Vagina (tissue), 2 donors: ENCODE data around the gene RNASE4. TPM values are rescaled to one million over a fixed set of nuclear protein-coding genes. Genes with fewer than 3 reads are reported as not detected.
A peak's percentile ranks its signal among the peaks of the same experiment; 100 is the strongest.

Experiments
- DNase-seq, 2 donors: peaks; one replicate each; pipeline ENCODE4 v3.0.0-alpha.2; 2017; ENCODE audit errors: extremely low spot score in 2 of 2
- H3K27ac ChIP-seq: fragments of 200-600 bp; sonication (generic); one replicate; pipeline ENCODE4 v1.5.1; 2019
- H3K27me3 ChIP-seq: fragments of 200-600 bp; sonication (generic); one replicate; pipeline ENCODE4 v1.5.1; 2019
- H3K36me3 ChIP-seq, 2 donors: fragments of 200-600 bp; sonication (generic); one replicate each; pipeline ENCODE4 v1.5.1; 2017 to 2019
- H3K4me1 ChIP-seq: fragments of 200-600 bp; sonication (generic); one replicate; pipeline ENCODE4 v1.5.1; 2019
- H3K4me3 ChIP-seq, 2 donors: fragments of 200-600 bp; sonication (generic); 1 replicate in 1 of 2; 2 replicates in 1 of 2; pipeline ENCODE4 v1.5.1; 2016 to 2019
- H3K9me3 ChIP-seq: fragments of 200-600 bp; sonication (generic); one replicate; pipeline ENCODE4 v1.5.1; 2019
- CTCF ChIP-seq, 3 experiments: fragments of 450-650 bp in 2 of 3; fragments of 200-600 bp in 1 of 3; sonication (generic) in 1 of 3; IDR thresholded peaks; one replicate each; pipeline ENCODE4 v1.5.1; 2017 to 2019; ENCODE audit warnings: antibody characterized with exemption in 3 of 3, mild to moderate bottlenecking in 2 of 3, moderate library complexity in 2 of 3
- POLR2A ChIP-seq, 2 donors: fragments of 450-650 bp; IDR thresholded peaks; one replicate each; pipeline ENCODE4 v1.6.1; 2017; ENCODE audit warnings: antibody characterized with exemption in 2 of 2, mild to moderate bottlenecking in 2 of 2, moderate library complexity in 2 of 2
- POLR2AphosphoS5 ChIP-seq, 2 donors: sonication (generic); formaldehyde crosslinking; IDR thresholded peaks; one replicate each; pipeline ENCODE4 v1.9.0; 2017; ENCODE audit warnings: antibody characterized with exemption in 2 of 2, mild to moderate bottlenecking in 2 of 2, low read depth in 1 of 2; ENCODE audit not compliant: insufficient read depth in 1 of 2
- intact Hi-C: fragments of 100-400 bp; cut with DNase I; formaldehyde crosslinking; loops from one replicate; pipeline ENCODE4 v1.15.1; 2023
- total RNA-seq: library from RNA; depleted of rRNA; stranded (reverse); fragments of >200 nt; gene quantifications from one replicate; pipeline ENCODE4 v1.2.3, GENCODE V29; 2016

RNASE4 gene
- total RNA-seq, 1 donor from 2014 or later: 132 TPM

DNA sequence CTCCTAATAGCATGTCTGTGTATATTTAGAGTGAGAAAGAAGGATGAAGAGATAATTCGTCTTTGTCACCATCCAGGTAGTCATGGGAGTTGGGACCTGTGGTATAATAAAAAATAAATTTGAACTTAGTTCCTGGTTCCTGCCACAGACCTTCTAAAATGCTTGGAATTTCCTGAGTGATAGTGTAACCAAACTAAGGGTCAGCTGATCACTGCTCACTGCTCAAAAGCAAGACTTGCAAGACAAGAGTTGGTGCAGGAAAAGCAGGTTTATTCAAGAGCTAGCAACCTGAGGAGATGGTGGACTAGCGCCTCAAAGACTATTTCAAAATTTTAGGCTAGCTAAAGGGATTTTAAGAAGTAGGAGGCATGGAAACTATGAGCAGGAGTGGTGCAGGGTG lies 23.3 kb downstream of the RNASE4 start:
- intact Hi-C loops: no loop called here
- Histone ChIP-seq H3K27me3 (no peaks in the 10 kb centered on the region), H3K4me3 (no peak overlapping the region), H3K4me1 (no peaks in the 10 kb centered on the region), H3K9me3 (no peaks in the 10 kb centered on the region), H3K36me3 (no peaks in the 10 kb centered on the region), H3K27ac (no peak overlapping the region)
- DNase-seq: no peak
- TF ChIP-seq POLR2A (IDR thresholded peaks at IDR 0.05) (no peak), POLR2AphosphoS5 (IDR thresholded peaks at IDR 0.05; ENCODE audit: insufficient read depth in 1 of 2, low read depth in 1 of 2) (peak in 1 of 2 donors; percentile 22)

GRCh38 chr14:20711261-20711660 lies 26.9 kb downstream of the RNASE4 start:
- H3K36me3 ChIP-seq: no peaks in the 10 kb centered on the region
- no peaks in the 10 kb centered on the region for H3K4me1 ChIP-seq
- H3K9me3 ChIP-seq: no peaks in the 10 kb centered on the region
- H3K4me3 ChIP-seq: no peak overlapping the region
- DNase-seq: no peak
- H3K27me3 ChIP-seq: no peaks in the 10 kb centered on the region
- H3K27ac ChIP-seq: no peak overlapping the region
- TF ChIP-seq POLR2AphosphoS5 (IDR thresholded peaks at IDR 0.05; ENCODE audit: insufficient read depth in 1 of 2, low read depth in 1 of 2) (no peak), POLR2A (IDR thresholded peaks at IDR 0.05) (no peak), CTCF (IDR thresholded peaks at IDR 0.05) (no peak)
- intact Hi-C loops: no loop called here

DNA sequence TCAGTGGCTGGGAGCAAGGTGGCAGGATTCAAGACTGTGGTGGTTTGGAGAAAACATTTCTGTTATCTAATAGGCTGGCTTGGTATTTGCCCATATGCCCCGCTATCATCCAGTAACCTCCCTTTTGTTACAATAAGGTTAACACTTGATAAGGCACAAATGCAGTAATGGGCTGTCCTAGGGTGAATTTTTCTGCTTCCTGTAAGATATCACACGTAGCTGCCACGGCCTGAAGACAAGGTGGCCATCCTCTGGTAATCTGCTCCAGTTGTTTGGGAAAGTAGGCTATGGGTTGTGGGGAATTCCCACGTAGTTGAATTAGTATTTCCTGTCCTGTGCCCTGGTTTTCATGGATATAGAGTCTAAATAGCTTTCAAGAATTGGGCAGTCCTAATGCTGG lies 27.3 kb downstream of the RNASE4 start:
- H3K9me3 ChIP-seq: no peaks in the 10 kb centered on the region
- no peaks in the 10 kb centered on the region for H3K4me1 ChIP-seq
- intact Hi-C loops: no loop called here
- H3K4me3 ChIP-seq: no peak overlapping the region
- no peaks in the 10 kb centered on the region for H3K36me3 ChIP-seq
- no peak for TF ChIP-seq POLR2AphosphoS5 (IDR thresholded peaks at IDR 0.05; ENCODE audit: insufficient read depth in 1 of 2, low read depth in 1 of 2)
- no peak for TF ChIP-seq CTCF (IDR thresholded peaks at IDR 0.05)
- TF ChIP-seq POLR2A (IDR thresholded peaks at IDR 0.05): no peak
- no peak overlapping the region for H3K27ac ChIP-seq
- H3K27me3 ChIP-seq: no peaks in the 10 kb centered on the region
- no peak for DNase-seq

GRCh38 chr14:20712904-20713303 lies 28.5 kb downstream of the RNASE4 start:
- Histone ChIP-seq H3K27me3 (no peaks in the 10 kb centered on the region), H3K4me1 (no peaks in the 10 kb centered on the region), H3K4me3 (no peak overlapping the region), H3K27ac (no peak overlapping the region), H3K36me3 (no peaks in the 10 kb centered on the region), H3K9me3 (no peaks in the 10 kb centered on the region)
- DNase-seq: no peak
- TF ChIP-seq POLR2AphosphoS5 (IDR thresholded peaks at IDR 0.05; ENCODE audit: insufficient read depth in 1 of 2, low read depth in 1 of 2) (no peak), CTCF (IDR thresholded peaks at IDR 0.05) (no peak), POLR2A (IDR thresholded peaks at IDR 0.05) (no peak)
- intact Hi-C loops: no loop called here

DNA sequence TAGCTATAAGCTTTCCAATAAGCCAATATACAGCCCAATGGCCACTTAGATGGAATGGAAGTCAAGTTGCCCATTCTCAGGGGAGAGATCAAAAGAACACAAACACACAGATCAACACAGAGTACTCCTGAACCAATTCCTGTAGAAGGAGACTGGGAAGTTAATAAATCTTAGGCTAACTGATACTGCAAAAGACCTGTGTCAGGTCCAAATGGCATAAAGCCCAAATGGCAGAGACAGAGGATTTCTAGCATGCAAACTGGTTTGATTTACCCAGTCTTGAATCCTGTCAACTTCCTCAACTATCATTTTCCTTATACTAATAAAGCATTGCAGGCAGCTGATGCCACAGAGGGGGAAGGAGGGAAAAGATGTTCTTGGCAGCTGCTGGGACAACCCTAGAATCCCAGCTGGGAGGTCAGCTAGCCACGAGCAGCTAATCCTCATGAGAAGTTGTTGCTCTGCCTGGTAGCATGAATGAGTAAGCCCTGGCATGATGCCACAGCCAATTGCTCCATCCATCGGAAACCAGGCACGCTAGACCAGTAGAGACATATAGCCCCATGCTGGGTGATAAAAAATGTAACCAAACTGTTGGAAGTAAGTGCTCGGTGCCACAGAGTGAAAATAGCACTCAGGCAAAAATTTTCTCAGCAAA lies 30.4 kb downstream of the RNASE4 start:
- no peaks in the 10 kb centered on the region for H3K27me3 ChIP-seq
- no peak for DNase-seq
- intact Hi-C loops: no loop called here
- no peaks in the 10 kb centered on the region for H3K9me3 ChIP-seq
- H3K4me1 ChIP-seq: no peaks in the 10 kb centered on the region
- no peak overlapping the region for H3K27ac ChIP-seq
- H3K4me3 ChIP-seq: no peak overlapping the region
- no peak for TF ChIP-seq POLR2A (IDR thresholded peaks at IDR 0.05)
- no peaks in the 10 kb centered on the region for H3K36me3 ChIP-seq

DNA sequence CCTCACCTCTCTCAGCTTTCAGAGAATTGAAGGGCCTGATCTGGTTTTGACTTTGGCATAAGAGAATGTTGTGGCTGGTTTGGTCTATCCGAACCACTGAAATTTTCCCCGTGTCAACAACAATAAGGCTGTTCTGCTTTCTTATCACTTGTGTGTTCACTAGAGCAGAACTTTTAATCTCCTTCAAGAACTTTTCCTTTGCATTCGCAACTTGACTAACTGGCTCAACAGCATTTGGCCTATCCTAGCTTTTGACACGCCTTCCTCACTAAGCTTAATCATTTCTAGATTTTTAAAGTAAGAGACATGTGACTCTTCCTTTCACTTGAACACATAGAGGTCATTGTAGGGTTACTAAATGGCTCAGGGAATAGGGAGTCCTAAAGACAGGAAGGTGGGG lies 35.4 kb downstream of the RNASE4 start:
- no peaks in the 10 kb centered on the region for H3K36me3 ChIP-seq
- intact Hi-C loops: no loop called here
- TF ChIP-seq POLR2AphosphoS5 (IDR thresholded peaks at IDR 0.05; ENCODE audit: insufficient read depth in 1 of 2, low read depth in 1 of 2) (peak in 1 of 2 donors; percentile 75), CTCF (IDR thresholded peaks at IDR 0.05) (no peak)
- H3K4me3 ChIP-seq: no peak overlapping the region
- H3K27ac ChIP-seq: no peak overlapping the region
- no peaks in the 10 kb centered on the region for H3K9me3 ChIP-seq
- H3K4me1 ChIP-seq: no peaks in the 10 kb centered on the region
- no peak for DNase-seq
- H3K27me3 ChIP-seq: no peaks in the 10 kb centered on the region
